ENCODE results near the gene HPCAL1. TPM values are rescaled to one million over a fixed set of nuclear protein-coding genes. Genes with fewer than 3 reads are reported as not detected.

Gene HPCAL1
- total RNA-seq, 4 donors from 2014 or later = 18.6 to 59.5 (median 37.1) TPM

DNA sequence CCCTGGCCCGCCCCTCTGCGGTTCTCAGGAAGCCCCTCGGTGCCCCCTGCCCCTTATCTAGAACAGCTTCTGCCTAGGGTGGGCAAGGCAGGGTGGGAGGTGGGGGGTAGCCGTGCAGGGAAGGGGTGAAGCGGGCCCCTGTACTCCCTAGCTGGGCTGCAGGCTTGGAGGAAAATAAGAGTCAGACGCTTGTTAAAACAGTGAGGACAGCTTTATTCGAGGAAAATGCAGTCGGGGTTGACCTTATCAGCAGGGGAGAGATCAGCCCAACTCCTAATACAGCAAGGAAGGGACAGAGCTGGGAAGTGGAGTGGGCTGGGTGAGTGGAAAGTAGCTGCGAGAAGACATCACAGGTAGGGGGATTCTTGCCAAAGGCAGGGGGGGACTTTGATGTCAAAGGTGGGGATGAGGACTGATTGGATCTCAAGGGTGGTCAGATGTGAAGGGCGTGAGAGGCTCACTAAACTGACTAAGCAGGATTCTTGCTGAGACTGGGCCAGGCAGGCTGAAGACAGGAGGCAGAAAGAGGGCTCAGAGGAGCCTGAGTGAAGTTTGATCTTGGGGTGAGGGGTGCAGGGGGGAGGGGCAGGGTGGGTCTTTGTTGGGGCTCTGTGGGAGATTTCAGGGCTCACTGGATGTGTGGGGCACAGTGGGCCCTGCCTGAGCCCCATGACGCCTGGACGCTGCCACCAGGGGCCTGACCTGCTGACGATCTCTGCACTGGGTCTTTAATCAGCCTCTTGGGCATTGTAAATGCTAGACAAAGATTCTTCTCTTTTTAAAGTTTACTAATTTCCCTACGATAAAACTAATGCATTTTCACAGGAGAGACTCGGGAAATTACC lies 29.9 kb downstream of the HPCAL1 start:
- TF ChIP-seq, protein P1, sequence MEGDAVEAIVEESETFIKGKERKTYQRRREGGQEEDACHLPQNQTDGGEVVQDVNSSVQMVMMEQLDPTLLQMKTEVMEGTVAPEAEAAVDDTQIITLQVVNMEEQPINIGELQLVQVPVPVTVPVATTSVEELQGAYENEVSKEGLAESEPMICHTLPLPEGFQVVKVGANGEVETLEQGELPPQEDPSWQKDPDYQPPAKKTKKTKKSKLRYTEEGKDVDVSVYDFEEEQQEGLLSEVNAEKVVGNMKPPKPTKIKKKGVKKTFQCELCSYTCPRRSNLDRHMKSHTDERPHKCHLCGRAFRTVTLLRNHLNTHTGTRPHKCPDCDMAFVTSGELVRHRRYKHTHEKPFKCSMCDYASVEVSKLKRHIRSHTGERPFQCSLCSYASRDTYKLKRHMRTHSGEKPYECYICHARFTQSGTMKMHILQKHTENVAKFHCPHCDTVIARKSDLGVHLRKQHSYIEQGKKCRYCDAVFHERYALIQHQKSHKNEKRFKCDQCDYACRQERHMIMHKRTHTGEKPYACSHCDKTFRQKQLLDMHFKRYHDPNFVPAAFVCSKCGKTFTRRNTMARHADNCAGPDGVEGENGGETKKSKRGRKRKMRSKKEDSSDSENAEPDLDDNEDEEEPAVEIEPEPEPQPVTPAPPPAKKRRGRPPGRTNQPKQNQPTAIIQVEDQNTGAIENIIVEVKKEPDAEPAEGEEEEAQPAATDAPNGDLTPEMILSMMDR (IDR thresholded peaks at IDR 0.05; ENCODE audit: low read depth) = no peak

DNA sequence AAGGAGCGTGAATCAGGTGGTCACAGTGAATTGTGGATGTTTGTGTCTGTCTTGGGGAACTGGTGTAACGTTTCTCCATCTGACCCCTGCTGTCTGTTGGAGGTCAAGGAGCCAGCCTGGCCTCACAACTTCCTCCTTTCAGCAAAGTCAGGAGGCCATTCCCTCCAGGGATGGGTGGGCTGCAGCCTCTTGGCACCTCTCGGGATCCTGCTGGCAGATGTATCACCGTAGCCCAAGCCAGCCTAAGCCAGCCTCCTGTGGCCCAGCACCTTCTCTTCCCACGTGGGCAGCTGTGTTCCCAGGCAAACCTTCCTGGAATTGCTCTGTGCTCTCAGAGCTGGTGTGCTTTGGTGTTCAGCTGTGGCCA lies 30.5 kb downstream of the HPCAL1 start:
- TF ChIP-seq, protein P1 (IDR thresholded peaks at IDR 0.05; ENCODE audit: low read depth) = no peak

DNA sequence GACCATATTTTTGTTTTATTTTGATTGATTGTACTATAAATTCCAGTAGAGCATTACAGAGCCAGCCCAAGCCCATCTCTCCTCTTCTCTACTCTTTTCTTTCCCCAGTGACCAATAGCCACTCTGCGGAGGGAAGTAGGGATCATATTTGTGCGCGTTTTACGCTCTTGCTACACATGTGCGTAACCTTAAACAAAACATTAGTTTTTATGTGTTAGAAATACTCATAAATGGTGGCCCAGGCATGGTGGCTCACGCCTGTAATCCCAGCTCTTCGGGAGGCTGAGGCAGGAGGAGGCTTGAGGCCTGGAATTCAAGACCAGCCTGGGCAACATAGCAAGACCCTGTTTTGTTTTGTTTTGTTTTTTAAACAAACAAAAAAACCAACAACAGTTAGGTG lies 31.3 kb downstream of the HPCAL1 start:
- TF ChIP-seq, protein P1 (IDR thresholded peaks at IDR 0.05; ENCODE audit: low read depth) = no peak

DNA sequence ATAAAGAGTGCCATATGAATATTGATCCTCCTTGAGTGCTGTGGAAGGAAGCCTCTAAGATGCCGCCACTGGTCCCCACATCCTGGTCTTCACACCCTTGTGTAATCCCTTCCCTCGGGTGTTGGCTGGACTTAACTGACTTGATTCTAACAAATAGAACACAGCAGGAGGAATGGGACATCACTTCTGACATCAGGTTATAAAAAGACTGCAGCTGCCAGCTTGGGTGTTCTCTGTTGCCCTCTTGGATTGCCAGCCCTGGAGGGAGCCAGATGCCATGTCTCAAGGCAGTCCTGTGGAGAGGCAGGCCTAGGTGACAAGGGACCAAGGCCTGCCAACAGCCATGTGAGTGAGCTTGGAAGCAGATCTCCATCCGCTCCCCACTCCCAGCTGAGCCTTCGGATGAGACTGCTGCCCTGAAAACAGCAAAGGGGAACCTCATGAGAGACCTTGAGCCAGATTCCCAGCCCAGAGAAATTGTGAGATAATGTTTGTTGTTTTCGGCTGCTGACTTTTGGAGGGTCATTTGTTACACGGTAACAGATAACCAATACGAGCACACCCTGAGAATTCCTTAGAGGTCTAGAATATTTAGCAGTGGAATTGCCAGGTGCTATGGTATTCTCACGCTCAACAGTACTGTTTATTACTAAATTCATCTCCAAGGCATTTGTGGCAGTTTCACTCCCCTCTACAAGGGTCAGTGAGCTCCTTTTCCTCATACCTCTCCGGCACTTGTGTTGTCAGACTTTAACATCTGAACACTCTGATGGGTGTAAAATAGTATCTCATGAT lies 32.5 kb downstream of the HPCAL1 start:
- TF ChIP-seq, protein P1 (IDR thresholded peaks at IDR 0.05; ENCODE audit: low read depth) = no peak

DNA sequence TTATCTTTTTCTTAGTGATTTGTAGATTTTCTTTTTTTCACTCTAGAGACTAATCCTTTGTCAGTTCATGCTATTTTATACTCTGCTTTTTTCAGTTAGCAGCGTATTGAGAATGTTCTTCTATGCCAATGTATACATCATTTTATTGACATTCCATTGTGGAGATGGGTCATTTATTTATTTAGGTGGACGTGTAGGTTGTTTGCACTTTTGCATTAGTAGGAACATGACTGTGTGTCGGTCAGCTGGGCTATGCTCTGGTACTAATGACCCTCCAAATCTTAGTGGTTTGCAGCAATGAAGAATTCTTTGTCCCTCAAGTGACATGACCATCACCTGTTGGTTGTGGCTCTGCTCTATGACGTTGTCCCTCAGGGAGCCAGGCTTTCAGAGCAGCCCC lies 33.6 kb downstream of the HPCAL1 start:
- TF ChIP-seq, protein P1 (IDR thresholded peaks at IDR 0.05; ENCODE audit: low read depth) = no peak

DNA sequence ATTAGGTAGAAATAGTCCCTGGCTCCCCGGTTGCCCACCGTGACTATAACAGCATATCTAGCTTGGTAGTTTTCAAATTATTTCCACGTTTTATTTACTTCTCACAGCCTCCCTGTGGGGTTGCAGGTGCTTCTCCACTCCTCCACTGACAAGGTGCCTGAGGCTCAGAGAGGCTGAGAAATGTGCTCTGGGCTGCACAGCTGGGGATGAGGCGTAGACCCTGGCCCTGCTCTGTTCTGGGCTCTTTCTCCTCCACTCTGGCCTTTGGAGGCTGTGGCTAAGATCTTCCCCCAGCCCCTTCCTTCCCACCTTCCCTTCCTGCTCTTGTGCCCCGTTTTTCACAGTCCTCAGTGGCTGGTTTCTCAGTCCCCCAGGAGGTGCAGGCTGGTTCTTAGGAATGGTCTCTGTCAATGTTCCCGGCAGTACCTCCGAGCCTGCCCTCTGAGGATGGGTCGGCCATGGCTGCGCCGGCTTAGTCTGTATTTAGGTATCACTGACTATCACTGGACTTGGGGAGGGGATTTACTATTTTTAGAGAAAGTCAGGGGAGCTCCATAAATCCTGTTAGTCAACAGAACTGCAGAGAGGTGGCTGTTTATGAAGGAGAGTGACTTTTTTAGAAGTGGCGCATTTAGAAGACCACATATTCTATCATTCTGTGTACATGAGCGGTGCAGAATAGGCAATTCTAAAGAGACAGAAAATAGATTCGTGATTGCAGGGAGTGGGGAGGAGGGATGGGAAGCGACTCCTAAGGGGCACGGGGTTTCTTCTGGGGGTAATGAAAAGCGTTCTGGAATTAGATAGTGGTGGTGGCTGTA lies 35.0 kb downstream of the HPCAL1 start:
- TF ChIP-seq, protein P1 (IDR thresholded peaks at IDR 0.05; ENCODE audit: low read depth) = no peak

All from subcutaneous adipose tissue (tissue), 4 donors.